Measurements from ENCODE around the gene GNAS. TPM values are rescaled to one million over a fixed set of nuclear protein-coding genes. Genes with fewer than 3 reads are reported as not detected.

Gene GNAS
- total RNA-seq, 1 experiment from 2014 or later: 416 TPM

GRCh38 chr20:58880994-58881752 lies 28.7 kb downstream of the GNAS start:
- DNase-seq (ENCODE audit: low spot score): no peak

- DNase-seq (ENCODE audit: low spot score): no peak
These were observed 30.2 kb downstream of the GNAS start for GRCh38 chr20:58882704-58883089.

- no peak for DNase-seq (ENCODE audit: low spot score)
These were observed 30.8 kb downstream of the GNAS start for GRCh38 chr20:58883241-58883691.

- DNase-seq (ENCODE audit: low spot score): no peak
These were observed 32.5 kb downstream of the GNAS start for GRCh38 chr20:58884966-58885365.

- no peak for DNase-seq (ENCODE audit: low spot score)
These were observed 34.0 kb downstream of the GNAS start for GRCh38 chr20:58886546-58886945.

GRCh38 chr20:58888103-58888502 lies 35.6 kb downstream of the GNAS start:
- no peak for DNase-seq (ENCODE audit: low spot score)

GRCh38 chr20:58888521-58889333 lies 36.2 kb downstream of the GNAS start:
- peak; percentile 27 for DNase-seq (ENCODE audit: low spot score)

GRCh38 chr20:58889334-58889760 lies 36.8 kb downstream of the GNAS start:
- no peak for DNase-seq (ENCODE audit: low spot score)

GRCh38 chr20:58889798-58890517 lies 37.4 kb downstream of the GNAS start:
- DNase-seq (ENCODE audit: low spot score): no peak

GRCh38 chr20:58890518-58891085 lies 38.1 kb downstream of the GNAS start:
- no peak for DNase-seq (ENCODE audit: low spot score)

GRCh38 chr20:58891086-58891717 lies 38.7 kb downstream of the GNAS start:
- DNase-seq (ENCODE audit: low spot score): peak; percentile 23

GRCh38 chr20:58891718-58892140 lies 39.2 kb downstream of the GNAS start:
- DNase-seq (ENCODE audit: low spot score): no peak

- peak; percentile 49 for DNase-seq (ENCODE audit: low spot score)
These were observed 39.8 kb downstream of the GNAS start for GRCh38 chr20:58892141-58892931.

GRCh38 chr20:58892932-58893224 lies 40.4 kb downstream of the GNAS start:
- no peak for DNase-seq (ENCODE audit: low spot score)

GRCh38 chr20:58893355-58894120 lies 41.0 kb downstream of the GNAS start:
- no peak for DNase-seq (ENCODE audit: low spot score)

GRCh38 chr20:58894652-58895447 lies 42.3 kb downstream of the GNAS start:
- DNase-seq (ENCODE audit: low spot score): no peak

GRCh38 chr20:58895448-58896180 lies 43.1 kb downstream of the GNAS start:
- no peak for DNase-seq (ENCODE audit: low spot score)

- DNase-seq (ENCODE audit: low spot score): no peak
These were observed 44.3 kb downstream of the GNAS start for GRCh38 chr20:58896820-58897219.
